Measurements from ENCODE around the gene NUAK1.

Gene NUAK1

DNA sequence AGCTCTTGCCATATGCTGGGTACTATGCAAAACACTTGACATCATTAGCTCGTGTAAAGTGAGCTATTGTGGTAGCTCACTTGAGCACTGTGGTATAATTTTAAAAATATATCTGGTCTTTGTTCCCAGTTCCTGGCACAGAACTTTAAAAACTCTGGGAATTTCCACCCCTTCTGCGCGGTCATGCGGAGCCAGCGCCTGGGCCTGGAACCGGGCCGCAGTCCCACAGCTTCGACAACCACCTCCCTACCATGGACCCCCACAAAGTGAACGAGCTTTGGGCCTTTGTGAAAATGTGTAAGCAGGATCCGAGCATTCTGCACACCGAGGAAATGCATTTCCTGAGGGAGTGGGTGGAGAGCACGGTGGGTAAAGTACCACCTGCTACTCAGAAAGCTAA, 123.1 kb downstream of the NUAK1 start:
- H3K4me2 ChIP-seq: no peak overlapping the region
- H3K4me1 ChIP-seq (ENCODE audit: low read depth, poor library complexity, severe bottlenecking): no peaks in the 10 kb centered on the region
- no peak overlapping the region for H3K9ac ChIP-seq
- no peak overlapping the region for H2AFZ ChIP-seq (ENCODE audit: low read depth)
- no peaks in the 10 kb centered on the region for H3K79me2 ChIP-seq (ENCODE audit: insufficient read depth, low read depth)
- no peaks in the 10 kb centered on the region for H3K36me3 ChIP-seq (ENCODE audit: insufficient read depth)
- no peaks in the 10 kb centered on the region for H3K27me3 ChIP-seq (ENCODE audit: insufficient read depth, low read depth)
- TF ChIP-seq, protein P1, sequence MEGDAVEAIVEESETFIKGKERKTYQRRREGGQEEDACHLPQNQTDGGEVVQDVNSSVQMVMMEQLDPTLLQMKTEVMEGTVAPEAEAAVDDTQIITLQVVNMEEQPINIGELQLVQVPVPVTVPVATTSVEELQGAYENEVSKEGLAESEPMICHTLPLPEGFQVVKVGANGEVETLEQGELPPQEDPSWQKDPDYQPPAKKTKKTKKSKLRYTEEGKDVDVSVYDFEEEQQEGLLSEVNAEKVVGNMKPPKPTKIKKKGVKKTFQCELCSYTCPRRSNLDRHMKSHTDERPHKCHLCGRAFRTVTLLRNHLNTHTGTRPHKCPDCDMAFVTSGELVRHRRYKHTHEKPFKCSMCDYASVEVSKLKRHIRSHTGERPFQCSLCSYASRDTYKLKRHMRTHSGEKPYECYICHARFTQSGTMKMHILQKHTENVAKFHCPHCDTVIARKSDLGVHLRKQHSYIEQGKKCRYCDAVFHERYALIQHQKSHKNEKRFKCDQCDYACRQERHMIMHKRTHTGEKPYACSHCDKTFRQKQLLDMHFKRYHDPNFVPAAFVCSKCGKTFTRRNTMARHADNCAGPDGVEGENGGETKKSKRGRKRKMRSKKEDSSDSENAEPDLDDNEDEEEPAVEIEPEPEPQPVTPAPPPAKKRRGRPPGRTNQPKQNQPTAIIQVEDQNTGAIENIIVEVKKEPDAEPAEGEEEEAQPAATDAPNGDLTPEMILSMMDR (conservative IDR thresholded peaks at IDR 0.05; ENCODE audit: low read depth, low read length): no peak
- no peaks in the 10 kb centered on the region for H4K20me1 ChIP-seq (ENCODE audit: insufficient read depth)
- no peak overlapping the region for H3K27ac ChIP-seq
- H3K4me3 ChIP-seq (IDR thresholded peaks at IDR 0.05; ENCODE audit: insufficient read depth, low read depth, low read length): no peak overlapping the region

DNA sequence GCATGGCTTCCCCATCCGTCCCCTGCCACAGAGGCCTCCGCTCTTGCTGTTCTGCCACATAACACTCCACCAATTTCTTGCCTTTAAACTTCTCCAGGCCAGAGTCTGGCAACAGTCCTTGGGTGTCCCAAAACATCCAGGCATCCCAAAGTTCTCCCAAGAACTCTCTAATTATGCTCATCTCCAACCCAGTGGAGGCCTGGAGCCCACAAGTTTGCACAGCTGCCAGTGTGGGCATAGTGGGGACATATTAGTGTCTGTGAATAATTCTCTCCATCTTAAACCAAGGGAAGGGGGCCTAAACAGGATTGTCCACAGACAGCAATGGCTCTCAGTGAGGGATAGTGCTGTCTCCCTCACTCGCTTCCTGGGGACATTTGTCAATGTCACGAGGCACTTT, 124.8 kb downstream of the NUAK1 start:
- Histone ChIP-seq H2AFZ (ENCODE audit: low read depth) (no peak overlapping the region), H3K36me3 (ENCODE audit: insufficient read depth) (no peaks in the 10 kb centered on the region), H3K4me1 (ENCODE audit: low read depth, poor library complexity, severe bottlenecking) (no peaks in the 10 kb centered on the region), H3K27me3 (ENCODE audit: insufficient read depth, low read depth) (no peaks in the 10 kb centered on the region), H3K4me2 (no peak overlapping the region), H3K4me3 (IDR thresholded peaks at IDR 0.05; ENCODE audit: insufficient read depth, low read depth, low read length) (no peak overlapping the region), H3K79me2 (ENCODE audit: insufficient read depth, low read depth) (no peaks in the 10 kb centered on the region), H3K27ac (no peak overlapping the region), H4K20me1 (ENCODE audit: insufficient read depth) (no peaks in the 10 kb centered on the region), H3K9ac (no peak overlapping the region)
- TF ChIP-seq, protein P1 (conservative IDR thresholded peaks at IDR 0.05; ENCODE audit: low read depth, low read length): no peak

All from KMS-11 (cell line).